H9 (cell line): ENCODE results near the gene LMLN. TPM values are rescaled to one million over a fixed set of nuclear protein-coding genes. Genes with fewer than 3 reads are reported as not detected.

Source experiments
- DNase-seq: peaks from one replicate; pipeline ENCODE4 v3.0.0-alpha.2; 2017
- H2AFZ ChIP-seq: one replicate; pipeline ENCODE4 v1.6.1; 2013; ENCODE audit warnings: mild to moderate bottlenecking, low read length, control low read depth, moderate library complexity
- H2AK5ac ChIP-seq: 2 replicates; pipeline ENCODE4 v1.6.1; 2013; ENCODE audit warnings: low read length, control low read depth, mixed read lengths; ENCODE audit not compliant: insufficient read length
- H2BK120ac ChIP-seq: one replicate; pipeline ENCODE4 v1.6.1; 2013; ENCODE audit warnings: low read depth, mild to moderate bottlenecking, low read length, control low read depth, inconsistent platforms; ENCODE audit not compliant: poor library complexity, severe bottlenecking
- H2BK12ac ChIP-seq: 2 replicates; pipeline ENCODE4 v1.6.1; 2013; ENCODE audit warnings: low read length, control low read depth, mixed read lengths, low read depth; ENCODE audit not compliant: insufficient read length
- H2BK15ac ChIP-seq: 2 replicates; pipeline ENCODE4 v1.6.1; 2013; ENCODE audit warnings: low read depth, low read length, control low read depth
- H2BK20ac ChIP-seq: one replicate; pipeline ENCODE4 v1.6.1; 2013; ENCODE audit warnings: low read depth, mild to moderate bottlenecking, low read length, control low read depth, inconsistent platforms; ENCODE audit not compliant: poor library complexity, severe bottlenecking
- H2BK5ac ChIP-seq: 2 replicates; pipeline ENCODE4 v1.6.1; 2013; ENCODE audit warnings: low read length, control low read depth, mixed read lengths; ENCODE audit not compliant: insufficient read length
- H3K14ac ChIP-seq: 2 replicates; pipeline ENCODE4 v1.6.1; 2013; ENCODE audit warnings: low read length, control low read depth; ENCODE audit not compliant: insufficient read depth
- H3K18ac ChIP-seq: 2 replicates; pipeline ENCODE4 v1.6.1; 2013; ENCODE audit warnings: low read depth, mild to moderate bottlenecking, mixed read lengths, low read length, control low read depth; ENCODE audit not compliant: insufficient read length
- H3K23ac ChIP-seq: 2 replicates; pipeline ENCODE4 v1.6.1; 2013; ENCODE audit warnings: low read length, control low read depth, mixed read lengths, low read depth; ENCODE audit not compliant: insufficient read length
- H3K23me2 ChIP-seq: 2 replicates; pipeline ENCODE4 v1.6.1; 2013; ENCODE audit warnings: low read depth, mild to moderate bottlenecking, mixed read lengths, low read length, control low read depth; ENCODE audit not compliant: insufficient read length, poor library complexity, severe bottlenecking
- H3K27ac ChIP-seq: 2 replicates; pipeline ENCODE4 v1.5.1; 2013; ENCODE audit warnings: low read length, control low read depth, mixed read lengths, low read depth; ENCODE audit not compliant: insufficient read length
- H3K27me3 ChIP-seq: 2 replicates; pipeline ENCODE4 v1.6.1; 2013; ENCODE audit warnings: low read length, control low read depth, inconsistent platforms; ENCODE audit not compliant: insufficient read depth
- H3K4ac ChIP-seq: 2 replicates; pipeline ENCODE4 v1.6.1; 2013; ENCODE audit warnings: low read depth, mild to moderate bottlenecking, control low read depth, inconsistent platforms, low read length, moderate library complexity
- H3K4me1 ChIP-seq: 2 replicates; pipeline ENCODE4 v1.6.1; 2013; ENCODE audit warnings: low read length, control low read depth, inconsistent platforms; ENCODE audit not compliant: insufficient read depth
- H3K4me2 ChIP-seq: 2 replicates; pipeline ENCODE4 v1.6.1; 2013; ENCODE audit warnings: low read length, control low read depth, mixed read lengths; ENCODE audit not compliant: insufficient read length, insufficient read depth
- H3K56ac ChIP-seq: 2 replicates; pipeline ENCODE4 v1.6.1; 2013; ENCODE audit warnings: low read depth, mild to moderate bottlenecking, mixed read lengths, low read length, control low read depth; ENCODE audit not compliant: insufficient read length
- H3K79me1 ChIP-seq: 2 replicates; pipeline ENCODE4 v1.6.1; 2013; ENCODE audit warnings: low read depth, mild to moderate bottlenecking, moderate library complexity, low read length, control low read depth, inconsistent platforms; ENCODE audit not compliant: insufficient read depth, poor library complexity, severe bottlenecking
- H3K79me2 ChIP-seq: 2 replicates; pipeline ENCODE4 v1.6.1; 2013; ENCODE audit warnings: low read length, control low read depth, inconsistent platforms; ENCODE audit not compliant: insufficient read depth
- H3K9ac ChIP-seq: 2 replicates; pipeline ENCODE4 v1.6.1; 2013; ENCODE audit warnings: low read length, control low read depth, mixed read lengths; ENCODE audit not compliant: insufficient read length; ENCODE audit errors: extremely low read depth
- H3K9me3 ChIP-seq: one replicate; pipeline ENCODE4 v1.6.1; 2013; ENCODE audit warnings: low read depth, low read length, inconsistent platforms; ENCODE audit not compliant: control insufficient read depth
- H3T11ph ChIP-seq: one replicate; pipeline ENCODE4 v1.6.1; 2013; ENCODE audit warnings: mild to moderate bottlenecking, low read length, control low read depth, inconsistent platforms
- H4K20me1 ChIP-seq: one replicate; pipeline ENCODE4 v1.6.1; 2013; ENCODE audit not compliant: control insufficient read depth, insufficient read length, insufficient read depth
- H4K5ac ChIP-seq: 2 replicates; pipeline ENCODE4 v1.6.1; 2013; ENCODE audit warnings: low read depth, mild to moderate bottlenecking, mixed read lengths, low read length, control low read depth; ENCODE audit not compliant: insufficient read length
- H4K8ac ChIP-seq: replicated peaks from 2 replicates; pipeline ENCODE4 v1.6.1; 2013; ENCODE audit warnings: low read length, control low read depth, mixed read lengths, low read depth; ENCODE audit not compliant: insufficient read length
- H4K91ac ChIP-seq: 2 replicates; pipeline ENCODE4 v1.6.1; 2013; ENCODE audit warnings: low read depth, mild to moderate bottlenecking, moderate library complexity, mixed read lengths, low read length, control low read depth; ENCODE audit not compliant: insufficient read length
- H3K27ac Mint-ChIP-seq, 3 experiments: 2 replicates in 2 of 3; 3 replicates in 1 of 3; pipeline ENCODE4 v1.8.0; 2020 to 2021; ENCODE audit warnings: mixed read lengths in 3 of 3, mild to moderate bottlenecking in 1 of 3, moderate library complexity in 1 of 3
- H3K27me3 Mint-ChIP-seq: 2 replicates; pipeline ENCODE4 v1.8.0; 2021; ENCODE audit warnings: low read depth, mild to moderate bottlenecking, moderate library complexity, mixed read lengths
- H3K36me3 Mint-ChIP-seq, 3 experiments: 2 replicates in 2 of 3; 3 replicates in 1 of 3; pipeline ENCODE4 v1.8.0; 2020 to 2021; ENCODE audit warnings: low read depth in 3 of 3, mixed read lengths in 3 of 3; ENCODE audit not compliant: insufficient read depth in 1 of 3
- H3K4me1 Mint-ChIP-seq, 2 experiments: 2 replicates each; pipeline ENCODE4 v1.8.0; 2020; ENCODE audit warnings: mixed read lengths in 2 of 2
- H3K4me3 Mint-ChIP-seq, 2 experiments: 2 replicates in 1 of 2; 3 replicates in 1 of 2; pipeline ENCODE4 v1.8.0; 2020 to 2021; ENCODE audit warnings: mild to moderate bottlenecking in 2 of 2, mixed read lengths in 2 of 2, moderate library complexity in 1 of 2
- H3K9me3 Mint-ChIP-seq, 2 experiments: 2 replicates in 1 of 2; 3 replicates in 1 of 2; pipeline ENCODE4 v1.8.0; 2020; ENCODE audit warnings: mild to moderate bottlenecking in 2 of 2, mixed read lengths in 2 of 2, moderate library complexity in 1 of 2
- CTCF ChIP-seq: fragments of 200-600 bp; sonication (generic); conservative IDR thresholded peaks from 3 replicates; pipeline ENCODE4 v1.8.0; 2021; ENCODE audit warnings: antibody characterized with exemption, mild to moderate bottlenecking
- WGBS: extraction: QIAGEN DNeasy Blood & Tissue Kit; methylation state at CpG from one replicate; pipeline ENCODE4 v1.1.7; 2013; ENCODE audit warnings: missing lambda C conversion rate, low lambda C conversion rate, mixed read lengths; ENCODE audit not compliant: insufficient read length; ENCODE audit errors: extremely low coverage; 5-methylcytosine and 5-hydroxymethylcytosine counted together
- total RNA-seq: library from RNA; stranded (reverse); gene quantifications from 2 replicates; pipeline ENCODE4 v1.2.1, GENCODE V29; 2021

The LMLN gene
- total RNA-seq, 1 experiment from 2014 or later: 3.8 TPM

GRCh38 chr3:197940745-197941384 is 19.2 kb upstream of the LMLN start:
- no peaks in the 10 kb centered on the region for H3K9me3 Mint-ChIP-seq
- no peak overlapping the region for H3K9ac ChIP-seq
- H3K4me3 Mint-ChIP-seq: no peak overlapping the region
- no peak overlapping the region for H3K56ac ChIP-seq
- DNase-seq: no peak
- TF ChIP-seq CTCF: no peak
- H3K23ac ChIP-seq: no peak overlapping the region
- H3K27me3 ChIP-seq: no peaks in the 10 kb centered on the region
- no peaks in the 10 kb centered on the region for H4K20me1 ChIP-seq
- H3K18ac ChIP-seq: no peak overlapping the region
- H3K9me3 ChIP-seq: no peaks in the 10 kb centered on the region
- no peak overlapping the region for H2AFZ ChIP-seq
- no peak overlapping the region for H3K14ac ChIP-seq
- H3K79me1 ChIP-seq: no peaks in the 10 kb centered on the region
- H3K27me3 Mint-ChIP-seq: no peaks in the 10 kb centered on the region
- no peak overlapping the region for H3K27ac ChIP-seq
- no peak overlapping the region for H2BK20ac ChIP-seq
- H2BK15ac ChIP-seq: no peak overlapping the region
- no peaks in the 10 kb centered on the region for H3K4me1 ChIP-seq
- no CpG with 5 or more reads among the region's 1 CpG for WGBS
- peaks cover 6 to 8% of the 10 kb centered on the region in 2 experiments for H3K4me1 Mint-ChIP-seq
- no peak overlapping the region for H3K4me2 ChIP-seq
- no peak overlapping the region for H4K91ac ChIP-seq
- H4K8ac ChIP-seq: no peak overlapping the region
- no peak overlapping the region for H3K27ac Mint-ChIP-seq
- H2BK12ac ChIP-seq: no peak overlapping the region
- H2AK5ac ChIP-seq: no peak overlapping the region
- no peak overlapping the region for H2BK120ac ChIP-seq
- no peak overlapping the region for H4K5ac ChIP-seq
- H3K4ac ChIP-seq: no peak overlapping the region
- H3K23me2 ChIP-seq: no peaks in the 10 kb centered on the region
- no peak overlapping the region for H2BK5ac ChIP-seq
- no peaks in the 10 kb centered on the region for H3K79me2 ChIP-seq
- no peak overlapping the region for H3T11ph ChIP-seq
- peaks cover 0 to 4% (median 0%) of the 10 kb centered on the region in 3 experiments; a peak in 1 of 7 replicates for H3K36me3 Mint-ChIP-seq
